DOHH2 (cell line): ENCODE measurements around the gene CDAN1.

Source experiments
- H3F3A ChIP-seq: fragments of 200-600 bp; sonication (generic), shearing (Covaris generic); 2 replicates; pipeline ENCODE4 v1.6.0; 2016; ENCODE audit warnings: antibody characterized with exemption, mild to moderate bottlenecking; ENCODE audit not compliant: control insufficient read depth, insufficient read depth
- H3K27ac ChIP-seq: fragments of 200-600 bp; sonication (generic); 2 replicates; pipeline ENCODE4 v1.5.1; 2014; ENCODE audit warnings: low read depth, mild to moderate bottlenecking, low read length, moderate library complexity
- H3K27me3 ChIP-seq: fragments of 200-600 bp; sonication (generic); 2 replicates; pipeline ENCODE4 v1.6.1; 2014; ENCODE audit warnings: mild to moderate bottlenecking, low read length, mixed read lengths; ENCODE audit not compliant: control insufficient read depth
- H3K36me3 ChIP-seq: fragments of 200-600 bp; sonication (generic); 2 replicates; pipeline ENCODE4 v1.6.1; 2014; ENCODE audit warnings: mild to moderate bottlenecking, low read length, moderate library complexity, mixed read lengths; ENCODE audit not compliant: control insufficient read depth
- H3K4me1 ChIP-seq: fragments of 200-600 bp; sonication (generic); 2 replicates; pipeline ENCODE4 v1.6.1; 2014; ENCODE audit warnings: mild to moderate bottlenecking, low read length, mixed read lengths; ENCODE audit not compliant: control insufficient read depth
- H3K4me2 ChIP-seq: fragments of 200-600 bp; sonication (generic); 2 replicates; pipeline ENCODE4 v1.6.0; 2014; ENCODE audit warnings: mild to moderate bottlenecking, low read length, moderate library complexity
- H3K4me3 ChIP-seq: fragments of 200-600 bp; sonication (generic); 2 replicates; pipeline ENCODE4 v1.5.1; 2014; ENCODE audit warnings: mild to moderate bottlenecking, low read length, mixed read lengths
- H3K79me2 ChIP-seq: fragments of 200-600 bp; sonication (generic); 2 replicates; pipeline ENCODE4 v1.6.1; 2014; ENCODE audit warnings: mild to moderate bottlenecking, low read length, mixed read lengths; ENCODE audit not compliant: control insufficient read depth
- H3K9me2 ChIP-seq: fragments of 200-600 bp; sonication (generic); replicated peaks from 2 replicates; pipeline ENCODE4 v1.6.1; 2014; ENCODE audit warnings: mild to moderate bottlenecking, low read length, mixed read lengths; ENCODE audit not compliant: control insufficient read depth
- H3K9me3 ChIP-seq: fragments of 200-600 bp; sonication (generic); 2 replicates; pipeline ENCODE4 v1.6.1; 2014; ENCODE audit warnings: antibody characterized with exemption, low read length, mixed read lengths; ENCODE audit not compliant: control insufficient read depth, insufficient read depth
- H4K20me1 ChIP-seq: fragments of 200-600 bp; sonication (generic); 2 replicates; pipeline ENCODE4 v1.6.0; 2014; ENCODE audit warnings: low read depth, mild to moderate bottlenecking, antibody characterized with exemption, low read length, moderate library complexity; ENCODE audit not compliant: control insufficient read depth, insufficient read depth
- EZH2phosphoT487 ChIP-seq: fragments of 200-600 bp; sonication (generic); IDR thresholded peaks from 2 replicates; pipeline ENCODE4 v1.6.1; 2017; ENCODE audit warnings: borderline replicate concordance, mild to moderate bottlenecking, antibody characterized with exemption, low read length, moderate library complexity, mixed read lengths
- TF ChIP-seq, protein P1 (sequence below): fragments of 200-600 bp; sonication (generic); IDR thresholded peaks from one replicate; pipeline ENCODE4 v1.5.1; 2014; ENCODE audit warnings: antibody characterized with exemption, mild to moderate bottlenecking, low read depth, low read length; ENCODE audit not compliant: poor library complexity, severe bottlenecking

Gene CDAN1

DNA sequence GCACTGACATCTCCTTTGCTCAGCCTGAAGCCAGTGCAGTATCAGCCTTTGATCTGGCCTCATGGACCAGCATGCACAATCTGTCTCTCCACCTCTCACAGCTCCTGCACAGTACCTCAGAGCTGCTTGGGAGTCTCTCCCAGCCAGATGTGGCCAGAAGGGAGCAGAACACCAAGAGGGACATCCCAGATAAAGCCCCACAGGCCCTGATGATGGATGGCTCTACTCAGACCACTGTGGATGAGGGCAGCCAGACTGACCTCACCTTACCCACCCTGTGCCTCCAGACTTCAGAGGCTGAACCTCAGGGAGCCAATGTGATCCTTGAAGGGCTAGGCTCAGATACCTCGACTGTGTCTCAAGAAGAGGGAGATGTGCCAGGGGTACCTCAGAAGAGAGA, 44.4 kb downstream of the CDAN1 start:
- H3K4me1 ChIP-seq, result no peaks in the 10 kb centered on the region
- no peaks in the 10 kb centered on the region for H3K36me3 ChIP-seq
- no peak for TF ChIP-seq EZH2phosphoT487
- TF ChIP-seq, protein P1, sequence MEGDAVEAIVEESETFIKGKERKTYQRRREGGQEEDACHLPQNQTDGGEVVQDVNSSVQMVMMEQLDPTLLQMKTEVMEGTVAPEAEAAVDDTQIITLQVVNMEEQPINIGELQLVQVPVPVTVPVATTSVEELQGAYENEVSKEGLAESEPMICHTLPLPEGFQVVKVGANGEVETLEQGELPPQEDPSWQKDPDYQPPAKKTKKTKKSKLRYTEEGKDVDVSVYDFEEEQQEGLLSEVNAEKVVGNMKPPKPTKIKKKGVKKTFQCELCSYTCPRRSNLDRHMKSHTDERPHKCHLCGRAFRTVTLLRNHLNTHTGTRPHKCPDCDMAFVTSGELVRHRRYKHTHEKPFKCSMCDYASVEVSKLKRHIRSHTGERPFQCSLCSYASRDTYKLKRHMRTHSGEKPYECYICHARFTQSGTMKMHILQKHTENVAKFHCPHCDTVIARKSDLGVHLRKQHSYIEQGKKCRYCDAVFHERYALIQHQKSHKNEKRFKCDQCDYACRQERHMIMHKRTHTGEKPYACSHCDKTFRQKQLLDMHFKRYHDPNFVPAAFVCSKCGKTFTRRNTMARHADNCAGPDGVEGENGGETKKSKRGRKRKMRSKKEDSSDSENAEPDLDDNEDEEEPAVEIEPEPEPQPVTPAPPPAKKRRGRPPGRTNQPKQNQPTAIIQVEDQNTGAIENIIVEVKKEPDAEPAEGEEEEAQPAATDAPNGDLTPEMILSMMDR, result no peak
- no peaks in the 10 kb centered on the region for H3K9me2 ChIP-seq
- H3K4me3 ChIP-seq, result no peak overlapping the region
- H3K9me3 ChIP-seq, result no peaks in the 10 kb centered on the region
- H3K4me2 ChIP-seq, result no peak overlapping the region
- no peaks in the 10 kb centered on the region for H3K27me3 ChIP-seq
- no peaks in the 10 kb centered on the region for H3F3A ChIP-seq
- H3K79me2 ChIP-seq, result no peaks in the 10 kb centered on the region
- H4K20me1 ChIP-seq, result no peaks in the 10 kb centered on the region
- H3K27ac ChIP-seq, result no peak overlapping the region

DNA sequence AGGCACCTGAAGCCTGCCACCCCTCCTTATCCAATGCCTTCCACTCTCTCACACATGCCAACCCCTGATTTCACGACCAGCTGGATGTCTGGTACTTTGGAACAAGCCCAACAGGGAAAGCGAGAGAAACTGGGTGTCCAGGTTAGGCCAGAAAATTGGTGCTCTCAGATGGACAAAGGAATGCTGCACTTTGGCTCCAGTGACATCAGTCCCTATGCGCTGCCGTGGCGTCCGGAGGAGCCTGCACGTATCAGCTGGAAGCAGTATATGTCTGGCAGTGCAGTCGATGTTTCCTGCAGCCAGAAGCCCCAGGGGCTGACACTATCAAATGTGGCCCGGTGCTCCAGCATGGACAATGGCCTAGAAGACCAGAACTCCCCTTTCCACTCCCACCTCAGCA, 45.2 kb downstream of the CDAN1 start:
- Histone ChIP-seq H4K20me1 (no peaks in the 10 kb centered on the region), H3K27ac (no peak overlapping the region), H3K4me2 (no peak overlapping the region), H3K4me1 (no peaks in the 10 kb centered on the region), H3K9me2 (no peaks in the 10 kb centered on the region), H3K36me3 (no peaks in the 10 kb centered on the region), H3K27me3 (no peaks in the 10 kb centered on the region), H3K79me2 (no peaks in the 10 kb centered on the region), H3K4me3 (no peak overlapping the region), H3K9me3 (no peaks in the 10 kb centered on the region), H3F3A (no peaks in the 10 kb centered on the region)
- TF ChIP-seq EZH2phosphoT487, result no peak
- TF ChIP-seq, protein P1, result no peak

DNA sequence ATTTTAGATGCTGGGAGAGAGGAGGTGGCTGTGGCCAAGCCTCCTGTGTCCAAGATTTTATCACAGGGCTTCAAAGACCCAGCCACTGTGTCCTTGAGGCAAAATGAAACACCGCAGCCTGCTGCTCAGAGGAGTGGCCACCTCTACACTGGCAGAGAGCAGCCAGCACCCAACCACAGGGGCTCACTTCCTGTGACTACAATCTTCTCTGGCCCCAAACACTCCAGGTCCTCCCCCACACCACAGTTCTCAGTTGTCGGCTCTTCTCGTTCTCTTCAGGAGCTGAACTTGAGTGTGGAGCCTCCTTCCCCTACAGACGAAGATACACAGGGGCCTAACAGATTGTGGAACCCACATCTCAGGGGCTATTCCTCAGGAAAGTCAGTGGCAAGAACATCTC, 45.6 kb downstream of the CDAN1 start:
- H3K4me2 ChIP-seq, result no peak overlapping the region
- H3K27me3 ChIP-seq, result no peaks in the 10 kb centered on the region
- H3K36me3 ChIP-seq, result no peaks in the 10 kb centered on the region
- H4K20me1 ChIP-seq, result no peaks in the 10 kb centered on the region
- H3K27ac ChIP-seq, result no peak overlapping the region
- no peaks in the 10 kb centered on the region for H3K4me1 ChIP-seq
- no peaks in the 10 kb centered on the region for H3K9me3 ChIP-seq
- no peak overlapping the region for H3K4me3 ChIP-seq
- TF ChIP-seq EZH2phosphoT487, result no peak
- TF ChIP-seq, protein P1, result no peak
- no peaks in the 10 kb centered on the region for H3K79me2 ChIP-seq
- no peaks in the 10 kb centered on the region for H3K9me2 ChIP-seq
- no peaks in the 10 kb centered on the region for H3F3A ChIP-seq

DNA sequence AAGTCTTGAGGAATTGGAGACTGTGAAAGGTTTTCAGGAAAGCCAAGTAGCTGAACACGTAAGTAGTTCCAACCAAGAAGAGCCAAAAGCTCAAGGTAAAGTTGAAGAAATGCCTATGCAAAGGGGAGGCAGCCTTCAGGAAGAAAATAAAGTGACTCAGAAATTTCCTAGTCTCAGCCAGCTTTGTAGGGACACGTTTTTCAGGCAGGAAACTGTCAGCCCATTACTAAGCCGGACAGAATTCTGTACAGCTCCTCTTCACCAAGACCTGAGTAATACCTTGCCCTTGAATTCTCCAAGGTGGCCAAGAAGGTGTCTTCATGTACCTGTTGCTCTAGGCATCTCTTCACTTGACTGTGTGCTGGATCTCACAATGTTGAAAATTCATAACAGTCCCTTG, 48.6 kb downstream of the CDAN1 start:
- no peaks in the 10 kb centered on the region for H3F3A ChIP-seq
- H3K36me3 ChIP-seq, result no peaks in the 10 kb centered on the region
- no peak overlapping the region for H3K27ac ChIP-seq
- H4K20me1 ChIP-seq, result no peaks in the 10 kb centered on the region
- no peaks in the 10 kb centered on the region for H3K79me2 ChIP-seq
- H3K27me3 ChIP-seq, result no peaks in the 10 kb centered on the region
- no peaks in the 10 kb centered on the region for H3K9me3 ChIP-seq
- H3K4me3 ChIP-seq, result no peak overlapping the region
- no peaks in the 10 kb centered on the region for H3K4me1 ChIP-seq
- H3K4me2 ChIP-seq, result no peak overlapping the region
- no peaks in the 10 kb centered on the region for H3K9me2 ChIP-seq
- TF ChIP-seq, protein P1, result no peak
- no peak for TF ChIP-seq EZH2phosphoT487
